ENCODE measurements around the gene GHR. TPM values are rescaled to one million over a fixed set of nuclear protein-coding genes. Genes with fewer than 3 reads are reported as not detected.

The GHR gene
- total RNA-seq, 4 donors from 2014 or later: 16.9 to 20.9 (median 20.2) TPM

DNA sequence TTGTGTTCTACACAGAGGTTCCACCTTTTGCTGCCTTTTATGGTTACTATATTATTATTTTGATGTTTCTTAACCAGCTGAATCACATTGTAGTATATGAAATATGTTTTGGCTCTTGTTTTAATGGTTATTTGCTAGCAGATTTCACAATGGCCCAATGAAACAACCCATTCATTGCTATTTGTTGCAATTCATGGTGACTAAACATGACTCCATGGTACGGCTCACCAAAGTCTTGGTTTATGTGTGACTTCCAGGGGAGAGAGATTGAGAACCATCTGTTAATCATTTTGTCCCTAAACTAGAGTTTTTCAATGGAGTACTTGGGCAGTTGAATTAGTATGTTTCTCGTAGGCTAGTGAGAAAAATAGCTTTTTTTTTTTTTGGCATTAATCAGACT lies 108.4 kb downstream of the GHR start:
- no peak overlapping the region for H3K4me3 ChIP-seq
- no peaks in the 10 kb centered on the region for H3K9me3 ChIP-seq
- no peaks in the 10 kb centered on the region for H3K36me3 ChIP-seq
- H3K27ac ChIP-seq: no peak overlapping the region
- H3K4me1 ChIP-seq: peaks cover 3% of the 10 kb centered on the region
- no peaks in the 10 kb centered on the region for H3K27me3 ChIP-seq
- DNase-seq (ENCODE audit: low spot score in 2 of 2): no peak
- TF ChIP-seq POLR2AphosphoS5 (IDR thresholded peaks at IDR 0.05) (no peak), POLR2A (IDR thresholded peaks at IDR 0.05) (no peak), EP300 (IDR thresholded peaks at IDR 0.05) (no peak)
- TF ChIP-seq, protein P1, sequence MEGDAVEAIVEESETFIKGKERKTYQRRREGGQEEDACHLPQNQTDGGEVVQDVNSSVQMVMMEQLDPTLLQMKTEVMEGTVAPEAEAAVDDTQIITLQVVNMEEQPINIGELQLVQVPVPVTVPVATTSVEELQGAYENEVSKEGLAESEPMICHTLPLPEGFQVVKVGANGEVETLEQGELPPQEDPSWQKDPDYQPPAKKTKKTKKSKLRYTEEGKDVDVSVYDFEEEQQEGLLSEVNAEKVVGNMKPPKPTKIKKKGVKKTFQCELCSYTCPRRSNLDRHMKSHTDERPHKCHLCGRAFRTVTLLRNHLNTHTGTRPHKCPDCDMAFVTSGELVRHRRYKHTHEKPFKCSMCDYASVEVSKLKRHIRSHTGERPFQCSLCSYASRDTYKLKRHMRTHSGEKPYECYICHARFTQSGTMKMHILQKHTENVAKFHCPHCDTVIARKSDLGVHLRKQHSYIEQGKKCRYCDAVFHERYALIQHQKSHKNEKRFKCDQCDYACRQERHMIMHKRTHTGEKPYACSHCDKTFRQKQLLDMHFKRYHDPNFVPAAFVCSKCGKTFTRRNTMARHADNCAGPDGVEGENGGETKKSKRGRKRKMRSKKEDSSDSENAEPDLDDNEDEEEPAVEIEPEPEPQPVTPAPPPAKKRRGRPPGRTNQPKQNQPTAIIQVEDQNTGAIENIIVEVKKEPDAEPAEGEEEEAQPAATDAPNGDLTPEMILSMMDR (IDR thresholded peaks at IDR 0.05): no peak
- 55% methylated on average over 2 of the region's 2 CpGs for WGBS

DNA sequence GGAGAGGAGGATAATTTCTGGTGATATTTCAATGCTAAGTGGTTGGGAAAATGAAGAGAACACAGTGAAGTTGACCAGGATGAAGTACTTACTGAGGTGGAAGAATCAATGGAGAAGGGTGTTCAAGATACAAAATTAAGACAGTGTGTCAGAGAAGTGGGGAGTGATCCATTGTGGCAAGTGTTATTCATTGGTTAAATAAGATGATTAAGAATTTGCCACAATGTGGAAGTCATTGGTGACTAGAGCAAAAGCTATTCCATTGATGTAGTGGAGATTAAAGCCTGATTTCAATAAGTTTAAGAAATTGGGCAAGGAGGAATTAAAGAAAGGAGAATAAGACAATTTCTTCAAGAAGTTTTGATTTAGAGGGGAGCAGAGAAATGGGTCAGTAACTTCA lies 118.9 kb downstream of the GHR start:
- TF ChIP-seq, protein P1 (IDR thresholded peaks at IDR 0.05): no peak
- TF ChIP-seq EP300 (IDR thresholded peaks at IDR 0.05): no peak
- TF ChIP-seq POLR2A (IDR thresholded peaks at IDR 0.05): no peak
- TF ChIP-seq POLR2AphosphoS5 (IDR thresholded peaks at IDR 0.05): no peak
- no peak for DNase-seq (ENCODE audit: low spot score in 2 of 2)
- peaks cover 6% of the 10 kb centered on the region for H3K9me3 ChIP-seq
- H3K27ac ChIP-seq: no peak overlapping the region
- no peaks in the 10 kb centered on the region for H3K4me1 ChIP-seq
- H3K36me3 ChIP-seq: no peaks in the 10 kb centered on the region
- H3K27me3 ChIP-seq: no peaks in the 10 kb centered on the region
- H3K4me3 ChIP-seq: no peak overlapping the region

DNA sequence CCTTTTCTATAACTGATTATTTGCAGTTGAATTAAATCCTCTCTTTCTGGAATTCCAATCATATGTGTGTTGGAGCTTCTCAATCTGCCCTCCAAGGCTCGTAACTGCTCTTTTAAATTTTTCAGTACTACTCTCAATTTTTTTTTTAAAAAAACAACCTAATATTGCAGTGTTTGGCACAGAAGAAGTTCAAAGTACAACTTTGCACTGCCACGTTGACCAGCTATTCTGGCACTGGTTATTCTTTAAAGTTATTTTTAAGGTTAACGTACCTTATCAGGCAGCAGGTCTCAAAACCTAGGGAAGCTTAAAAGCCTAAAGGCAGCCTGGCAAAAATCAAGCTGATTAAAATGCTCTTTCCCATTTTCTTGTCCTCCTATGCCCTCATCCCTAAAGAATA lies 120.5 kb downstream of the GHR start:
- WGBS: 85% methylated on average over 3 of the region's 3 CpGs
- Histone ChIP-seq H3K4me1 (peaks cover 2% of the 10 kb centered on the region), H3K9me3 (peaks cover 6% of the 10 kb centered on the region), H3K4me3 (no peak overlapping the region), H3K36me3 (no peaks in the 10 kb centered on the region), H3K27ac (no peak overlapping the region), H3K27me3 (no peaks in the 10 kb centered on the region)
- TF ChIP-seq POLR2A (IDR thresholded peaks at IDR 0.05) (no peak), POLR2AphosphoS5 (IDR thresholded peaks at IDR 0.05) (no peak), EP300 (IDR thresholded peaks at IDR 0.05) (no peak)
- TF ChIP-seq, protein P1 (IDR thresholded peaks at IDR 0.05): no peak
- DNase-seq (ENCODE audit: low spot score in 2 of 2): no peak

DNA sequence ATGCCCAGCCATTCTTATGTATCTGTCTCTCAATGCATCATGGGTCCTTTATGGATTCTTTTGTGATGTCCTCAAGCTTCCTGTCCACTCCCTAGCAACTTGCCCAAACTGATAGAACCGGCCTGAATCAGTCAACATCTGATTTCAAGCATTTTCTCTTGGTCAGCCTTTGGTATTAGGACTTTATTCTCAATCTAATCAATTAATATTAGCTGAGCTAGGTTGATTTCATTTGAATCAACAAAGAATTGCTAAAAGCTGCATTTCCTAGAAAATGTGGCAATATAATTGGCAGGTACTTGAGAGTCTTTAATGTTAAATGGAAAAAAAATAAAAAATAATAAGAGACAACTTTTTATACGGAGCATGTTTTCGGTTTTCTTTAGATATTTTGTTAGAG lies 121.8 kb downstream of the GHR start:
- peaks cover 2% of the 10 kb centered on the region for H3K4me1 ChIP-seq
- no peaks in the 10 kb centered on the region for H3K27me3 ChIP-seq
- H3K4me3 ChIP-seq: no peak overlapping the region
- no peaks in the 10 kb centered on the region for H3K36me3 ChIP-seq
- no peaks in the 10 kb centered on the region for H3K9me3 ChIP-seq
- 94% methylated on average over 3 of the region's 3 CpGs for WGBS
- no peak for DNase-seq (ENCODE audit: low spot score in 2 of 2)
- H3K27ac ChIP-seq: no peak overlapping the region
- TF ChIP-seq EP300 (IDR thresholded peaks at IDR 0.05): no peak
- TF ChIP-seq, protein P1 (IDR thresholded peaks at IDR 0.05): no peak
- no peak for TF ChIP-seq POLR2AphosphoS5 (IDR thresholded peaks at IDR 0.05)
- no peak for TF ChIP-seq POLR2A (IDR thresholded peaks at IDR 0.05)

DNA sequence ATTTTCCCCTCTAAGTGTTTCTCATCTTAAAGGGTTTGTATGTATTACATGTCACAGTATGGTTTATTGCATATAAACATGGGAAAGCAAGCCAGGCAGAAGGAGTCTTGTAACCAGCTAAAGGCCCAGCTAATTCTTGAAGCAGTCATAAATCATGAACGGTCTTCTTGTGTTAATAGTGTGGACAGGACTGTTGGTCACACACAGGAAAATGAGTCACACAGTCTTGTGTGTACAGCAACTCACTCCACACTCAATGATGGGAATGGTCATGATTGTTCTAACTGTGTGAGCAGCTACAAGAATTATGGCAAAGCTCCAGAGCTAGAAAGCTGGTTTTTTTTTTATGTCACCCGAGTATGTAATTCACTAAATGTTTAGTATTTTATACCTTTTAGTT lies 123.9 kb downstream of the GHR start:
- Histone ChIP-seq H3K9me3 (no peaks in the 10 kb centered on the region), H3K27ac (no peak overlapping the region), H3K4me1 (peaks cover 2% of the 10 kb centered on the region), H3K27me3 (no peaks in the 10 kb centered on the region), H3K4me3 (no peak overlapping the region), H3K36me3 (no peaks in the 10 kb centered on the region)
- 56% methylated on average over 2 of the region's 2 CpGs for WGBS
- TF ChIP-seq EP300 (IDR thresholded peaks at IDR 0.05) (no peak), POLR2A (IDR thresholded peaks at IDR 0.05) (no peak), POLR2AphosphoS5 (IDR thresholded peaks at IDR 0.05) (no peak)
- TF ChIP-seq, protein P1 (IDR thresholded peaks at IDR 0.05): no peak
- DNase-seq (ENCODE audit: low spot score in 2 of 2): no peak

Data from suprapubic skin (tissue), 4 donors.